GM18502 (cell line): ENCODE results near the gene SIGLEC11.
"Not testable (repeated sequence)": the region's sequence is repeated elsewhere in the genome, so short reads cannot be mapped to it uniquely, and the experiment has no call there.

Source experiments
- ATAC-seq: cut with Tn5 transposase; IDR thresholded peaks from one replicate; pipeline ENCODE4 v1.9.1; 2021; ENCODE audit warnings: mild to moderate bottlenecking; ENCODE audit not compliant: unreplicated experiment, poor library complexity

SIGLEC11 gene, protein sequence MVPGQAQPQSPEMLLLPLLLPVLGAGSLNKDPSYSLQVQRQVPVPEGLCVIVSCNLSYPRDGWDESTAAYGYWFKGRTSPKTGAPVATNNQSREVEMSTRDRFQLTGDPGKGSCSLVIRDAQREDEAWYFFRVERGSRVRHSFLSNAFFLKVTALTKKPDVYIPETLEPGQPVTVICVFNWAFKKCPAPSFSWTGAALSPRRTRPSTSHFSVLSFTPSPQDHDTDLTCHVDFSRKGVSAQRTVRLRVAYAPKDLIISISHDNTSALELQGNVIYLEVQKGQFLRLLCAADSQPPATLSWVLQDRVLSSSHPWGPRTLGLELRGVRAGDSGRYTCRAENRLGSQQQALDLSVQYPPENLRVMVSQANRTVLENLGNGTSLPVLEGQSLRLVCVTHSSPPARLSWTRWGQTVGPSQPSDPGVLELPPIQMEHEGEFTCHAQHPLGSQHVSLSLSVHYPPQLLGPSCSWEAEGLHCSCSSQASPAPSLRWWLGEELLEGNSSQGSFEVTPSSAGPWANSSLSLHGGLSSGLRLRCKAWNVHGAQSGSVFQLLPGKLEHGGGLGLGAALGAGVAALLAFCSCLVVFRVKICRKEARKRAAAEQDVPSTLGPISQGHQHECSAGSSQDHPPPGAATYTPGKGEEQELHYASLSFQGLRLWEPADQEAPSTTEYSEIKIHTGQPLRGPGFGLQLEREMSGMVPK

DNA sequence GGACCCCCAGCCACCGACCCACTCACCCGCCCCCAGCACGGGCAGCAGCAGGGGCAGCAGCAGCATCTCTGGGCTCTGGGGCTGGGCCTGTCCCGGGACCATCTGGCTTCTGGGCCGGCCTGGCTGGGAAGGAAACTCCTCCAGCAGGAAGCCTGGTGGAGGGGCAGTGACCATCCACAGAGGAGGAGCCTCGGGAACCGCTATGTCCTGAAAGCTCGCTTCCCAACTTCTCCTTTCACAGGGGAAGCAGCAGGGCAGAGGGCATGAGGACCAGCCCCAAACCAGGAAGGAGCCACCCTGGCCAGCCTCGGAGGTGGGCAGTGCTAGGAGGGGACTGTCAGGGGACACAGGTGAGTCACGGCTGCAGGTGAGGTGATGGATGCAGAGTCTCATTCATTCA, at the start of gene SIGLEC11:
Gene SIGLEC11 (minus strand): TSS at position 193 of the 400 bp plus-strand sequence. CDS start 91 bp downstream, at position 102.
- not testable (repeated sequence) for ATAC-seq

DNA sequence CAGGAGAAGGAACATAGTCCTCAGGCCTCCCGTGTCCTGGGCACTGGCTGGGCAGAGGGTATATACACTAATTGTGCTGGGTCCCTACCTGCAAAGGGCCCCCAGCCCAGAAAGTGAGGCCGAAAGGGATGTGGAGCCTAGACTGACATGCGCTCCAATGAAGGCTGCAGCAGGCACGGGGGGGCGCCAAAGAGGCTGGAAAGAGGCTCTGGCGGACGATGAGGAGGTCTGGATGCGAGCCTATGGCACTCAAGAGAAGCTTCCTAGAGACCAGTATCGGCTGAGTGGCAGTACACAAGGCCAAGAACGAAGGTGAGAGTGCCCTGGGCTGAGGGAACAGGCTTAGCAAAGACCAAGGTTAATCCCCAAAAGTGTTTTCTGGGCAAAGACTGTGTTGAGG, 47.6 kb upstream of the SIGLEC11 start:
- no peak for ATAC-seq

DNA sequence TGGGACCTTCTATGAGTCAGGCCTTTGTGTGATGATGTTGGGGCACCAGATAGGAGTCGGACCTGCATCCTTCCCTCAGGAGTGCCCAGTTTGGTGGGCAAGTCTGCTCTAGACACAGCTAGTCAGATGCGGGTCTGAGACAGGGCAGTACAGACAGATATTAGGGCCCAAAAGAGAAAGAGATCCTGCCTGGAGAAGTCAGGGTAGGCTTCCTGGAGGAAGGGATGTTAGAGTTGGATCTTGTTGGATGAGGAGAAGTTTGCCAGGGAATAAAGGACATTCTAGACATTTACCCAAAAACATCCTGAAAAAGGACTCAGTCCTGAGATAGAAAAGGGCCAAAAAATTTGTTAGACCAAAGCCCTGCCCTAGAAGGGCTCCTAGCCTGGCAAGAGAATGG, 47.0 kb upstream of the SIGLEC11 start:
- no peak for ATAC-seq

GRCh38 chr19:50007170-50007569, 46.2 kb upstream of the SIGLEC11 start:
- no peak for ATAC-seq

DNA sequence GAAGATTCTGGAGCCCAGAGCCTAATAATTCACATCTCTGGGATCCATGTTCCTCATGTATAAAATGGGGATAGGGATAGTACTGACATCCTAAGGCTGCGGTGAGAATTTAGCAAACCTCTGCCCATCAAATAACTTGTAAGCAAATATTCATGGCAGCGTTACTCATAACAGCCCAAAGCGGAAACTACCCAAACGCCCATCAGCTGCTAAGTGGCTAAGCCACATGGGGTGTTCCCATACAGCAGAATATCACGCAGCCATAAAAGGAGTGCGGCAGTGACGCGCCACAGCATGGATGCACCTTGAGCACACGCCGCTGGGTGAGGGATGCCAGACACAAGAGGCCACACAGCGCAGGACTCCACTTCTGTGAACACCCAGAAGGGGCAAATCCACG, 44.5 kb upstream of the SIGLEC11 start:
- ATAC-seq, result no peak

- no peak for ATAC-seq
Observed at GRCh38 chr19:50003810-50004419, 42.9 kb upstream of the SIGLEC11 start.

GRCh38 chr19:50003254-50003788, 42.3 kb upstream of the SIGLEC11 start:
- ATAC-seq, result no peak

- no peak for ATAC-seq
Observed at GRCh38 chr19:50002386-50002960, 41.5 kb upstream of the SIGLEC11 start.

DNA sequence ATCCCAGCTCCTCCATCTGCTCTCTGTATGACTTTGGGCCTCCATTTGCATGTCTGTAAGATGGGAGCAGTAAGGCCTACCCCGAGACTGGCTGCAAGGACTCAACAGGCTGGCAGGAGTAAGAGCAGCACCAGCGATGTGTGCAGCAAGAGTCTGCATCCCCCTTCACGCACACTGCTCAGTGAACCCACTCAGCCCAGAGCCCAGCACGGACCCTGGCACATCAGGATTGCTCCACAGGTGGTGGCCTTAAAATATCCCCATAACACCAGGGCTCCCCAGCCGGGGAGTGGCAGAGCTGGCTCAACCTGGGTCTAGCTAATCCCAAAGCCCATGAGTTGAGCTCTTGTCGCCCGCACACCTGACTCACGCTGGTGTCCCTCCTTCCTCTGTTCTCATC, 40.8 kb upstream of the SIGLEC11 start:
- no peak for ATAC-seq

GRCh38 chr19:50000841-50001557, 40.0 kb upstream of the SIGLEC11 start:
- ATAC-seq, result no peak

- ATAC-seq, result no peak
Observed at GRCh38 chr19:50000038-50000840, 39.3 kb upstream of the SIGLEC11 start.

DNA sequence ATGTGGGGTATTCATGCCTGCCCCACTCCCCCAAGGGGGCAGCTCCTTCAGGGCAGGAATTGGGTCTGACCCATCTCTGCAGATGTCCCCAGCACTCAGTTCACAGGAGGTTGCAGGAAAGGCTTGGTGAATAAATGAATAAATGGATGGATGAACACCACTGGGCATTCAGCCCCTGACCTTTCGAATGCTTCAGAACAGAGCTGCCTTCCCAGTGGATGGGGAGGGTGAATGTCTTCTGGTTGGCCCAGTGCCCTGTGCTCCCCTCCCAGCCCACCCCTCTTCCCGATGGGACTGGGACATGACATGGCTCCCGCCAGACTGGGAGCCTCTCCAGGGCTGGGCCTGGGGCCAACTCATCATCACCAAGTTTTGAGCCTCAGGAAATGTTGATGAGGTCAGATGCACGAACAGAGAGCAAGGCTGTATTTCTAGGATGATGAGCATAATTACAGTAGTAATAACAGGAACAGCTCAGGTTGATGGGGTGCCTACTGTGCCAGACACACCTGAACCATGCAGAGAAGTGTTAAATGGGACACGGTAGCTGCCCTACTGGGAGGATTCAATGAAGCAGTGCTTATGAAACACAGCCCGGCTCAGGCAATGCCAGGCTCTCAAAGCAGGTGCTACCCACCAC, 38.5 kb upstream of the SIGLEC11 start:
- ATAC-seq, result no peak

GRCh38 chr19:49997709-49998108, 36.7 kb upstream of the SIGLEC11 start:
- no peak for ATAC-seq

DNA sequence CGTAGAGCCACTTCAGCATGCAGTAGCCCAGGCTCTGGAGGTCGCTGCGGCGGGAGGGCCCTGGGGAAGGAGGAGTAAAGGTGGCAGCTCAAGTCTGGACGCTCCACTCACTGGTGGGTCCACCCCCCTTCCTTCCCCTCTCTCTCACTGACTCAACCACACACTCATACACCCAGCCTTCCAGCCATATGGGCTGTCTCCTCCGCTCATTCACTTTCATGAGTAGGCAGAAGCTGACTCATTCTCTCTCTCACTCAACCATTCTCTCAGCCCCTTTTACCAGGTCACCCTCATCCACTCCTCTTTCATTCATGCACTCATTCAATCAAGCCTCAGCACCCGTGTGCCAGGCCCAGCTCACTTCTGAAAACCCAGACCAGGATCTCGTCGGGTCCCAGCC, 27.5 kb upstream of the SIGLEC11 start:
- no peak for ATAC-seq

GRCh38 chr19:49988007-49988406, 27.0 kb upstream of the SIGLEC11 start:
- no peak for ATAC-seq

- ATAC-seq, result no peak
Observed at GRCh38 chr19:49987159-49987698, 26.3 kb upstream of the SIGLEC11 start.

DNA sequence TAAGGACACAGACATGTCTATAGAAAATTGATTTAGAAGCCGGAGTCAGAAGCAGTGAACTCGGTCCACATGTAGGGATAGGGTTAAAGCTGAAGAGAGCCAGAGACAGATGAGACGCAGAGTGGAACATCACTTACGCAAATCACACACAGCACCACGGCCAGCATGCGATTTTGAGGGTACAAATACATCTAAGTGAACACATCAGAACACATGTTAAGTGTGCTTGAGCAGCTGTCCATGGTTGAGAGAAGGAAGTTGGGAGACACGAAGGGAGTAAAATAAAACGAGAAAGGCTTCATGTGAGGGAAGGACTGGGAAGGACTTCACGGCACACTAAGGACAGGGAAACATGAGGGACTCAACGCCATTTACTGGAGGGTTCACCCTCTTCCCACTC, 25.4 kb upstream of the SIGLEC11 start:
- no peak for ATAC-seq

- no peak for ATAC-seq
Observed at GRCh38 chr19:49985871-49986270, 24.9 kb upstream of the SIGLEC11 start.

- no peak for ATAC-seq
Observed at GRCh38 chr19:49984491-49984890, 23.5 kb upstream of the SIGLEC11 start.
